HEK293 (cell line): ENCODE measurements around the gene PRSS12.

ENCODE experiments used
- CTCF ChIA-PET: fragments of 350-600 bp; formaldehyde crosslinking; extraction: SDS; loops from one replicate; lab custom pipeline; 2021; ENCODE audit warnings: antibody characterized with exemption; lab: Yijun Ruan, JAX
- POLR2A ChIA-PET: fragments of 300-600 bp; formaldehyde crosslinking; extraction: SDS; loops from one replicate; lab custom pipeline; 2020; ENCODE audit warnings: antibody characterized with exemption, inconsistent platforms; lab: Yijun Ruan, JAX
- H3K27ac ChIP-seq: fragments of 200-500 bp; sonication (Bioruptor generic); 2 replicates; pipeline ENCODE4 v1.5.1; 2014; ENCODE audit warnings: low read depth, low read length, control low read depth, inconsistent platforms; ENCODE audit errors: extremely low read depth
- H3K36me3 ChIP-seq, 2 experiments: fragments of 200-500 bp in 1 of 2; sonication (Bioruptor generic) in 1 of 2; 1 replicate in 1 of 2; 2 replicates in 1 of 2; pipeline ENCODE4 v1.5.1; 2014 to 2017; ENCODE audit warnings: inconsistent platforms in 2 of 2, low read length in 2 of 2; ENCODE audit not compliant: control insufficient read depth in 2 of 2, insufficient read depth in 1 of 2
- H3K4me1 ChIP-seq: fragments of 200-500 bp; sonication (Bioruptor generic); 2 replicates; pipeline ENCODE4 v1.5.1; 2014; ENCODE audit warnings: mild to moderate bottlenecking, low read length, inconsistent platforms; ENCODE audit not compliant: control insufficient read depth, insufficient read depth
- H3K4me3 ChIP-seq: 2 replicates; pipeline ENCODE4 v1.5.1; 2011; ENCODE audit warnings: low read depth, mild to moderate bottlenecking, control low read depth, low read length, moderate library complexity
- H3K9me3 ChIP-seq: fragments of 200-500 bp; sonication (Bioruptor generic); 2 replicates; pipeline ENCODE4 v1.5.1; 2014; ENCODE audit warnings: low read depth, low read length, inconsistent platforms; ENCODE audit not compliant: control insufficient read depth, insufficient read depth
- ATF2 ChIP-seq: fragments of 450-650 bp; formaldehyde crosslinking; IDR thresholded peaks from 2 replicates; pipeline ENCODE4 v1.5.1; 2016; ENCODE audit warnings: missing biosample characterization, missing genetic modification characterization, low read depth
- FEZF1 ChIP-seq: fragments of 450-650 bp; formaldehyde crosslinking; IDR thresholded peaks from 2 replicates; pipeline ENCODE4 v1.5.1; 2016; ENCODE audit warnings: missing biosample characterization, missing genetic modification characterization
- GLIS1 ChIP-seq: fragments of 450-650 bp; formaldehyde crosslinking; IDR thresholded peaks from 2 replicates; pipeline ENCODE4 v1.5.1; 2016; ENCODE audit warnings: missing biosample characterization, missing genetic modification characterization
- PRDM1 ChIP-seq: fragments of 450-650 bp; formaldehyde crosslinking; IDR thresholded peaks from 2 replicates; pipeline ENCODE4; 2016; ENCODE audit warnings: missing biosample characterization, missing genetic modification characterization
- PRDM10 ChIP-seq: fragments of 450-650 bp; formaldehyde crosslinking; IDR thresholded peaks from 2 replicates; pipeline ENCODE4 v1.5.1; 2016; ENCODE audit warnings: missing biosample characterization, missing genetic modification characterization
- SP7 ChIP-seq: fragments of 450-650 bp; formaldehyde crosslinking; IDR thresholded peaks from 2 replicates; pipeline ENCODE4 v1.5.1; 2016; ENCODE audit warnings: missing biosample characterization, missing genetic modification characterization
- TSHZ1 ChIP-seq: fragments of 450-650 bp; formaldehyde crosslinking; IDR thresholded peaks from 2 replicates; pipeline ENCODE4 v1.5.1; 2016; ENCODE audit warnings: missing biosample characterization, missing genetic modification characterization, borderline replicate concordance
- YY1 ChIP-seq: fragments of 450-650 bp; formaldehyde crosslinking; IDR thresholded peaks from 2 replicates; pipeline ENCODE4 v1.5.1; 2018; ENCODE audit warnings: missing biosample characterization, missing genetic modification characterization
- ZBTB17 ChIP-seq: fragments of 450-650 bp; formaldehyde crosslinking; IDR thresholded peaks from 2 replicates; pipeline ENCODE4 v1.5.1; 2016; ENCODE audit warnings: missing biosample characterization, missing genetic modification characterization
- ZBTB44 ChIP-seq: fragments of 450-650 bp; IDR thresholded peaks from 2 replicates; pipeline ENCODE4 v1.5.1; 2018; ENCODE audit warnings: missing biosample characterization, mild to moderate bottlenecking, missing genetic modification characterization
- ZNF18 ChIP-seq: fragments of 450-650 bp; formaldehyde crosslinking; IDR thresholded peaks from 2 replicates; pipeline ENCODE4 v1.5.1; 2016; ENCODE audit warnings: missing biosample characterization, missing genetic modification characterization
- ZNF202 ChIP-seq: fragments of 450-650 bp; formaldehyde crosslinking; IDR thresholded peaks from 2 replicates; pipeline ENCODE4 v1.5.1; 2016; ENCODE audit warnings: missing biosample characterization, missing genetic modification characterization, borderline replicate concordance
- ZNF366 ChIP-seq: fragments of 450-650 bp; formaldehyde crosslinking; conservative IDR thresholded peaks from 2 replicates; pipeline ENCODE4 v1.5.1; 2016; ENCODE audit warnings: missing biosample characterization, missing genetic modification characterization
- ZNF558 ChIP-seq: fragments of 450-650 bp; formaldehyde crosslinking; IDR thresholded peaks from 2 replicates; pipeline ENCODE4 v1.5.1; 2016; ENCODE audit warnings: missing biosample characterization, missing genetic modification characterization

Gene PRSS12

GRCh38 chr4:118348886-118349285 lies 3.9 kb downstream of the PRSS12 start:
- ChIA-PET POLR2A (no interaction called here), CTCF (no interaction called here)
- Histone ChIP-seq H3K36me3 (no peaks in the 10 kb centered on the region), H3K4me1 (peaks cover 26% of the 10 kb centered on the region), H3K9me3 (no peaks in the 10 kb centered on the region), H3K27ac (no peak overlapping the region), H3K4me3 (no peak overlapping the region)
- TF ChIP-seq ZNF366 (tag by site-specific recombination) (peak; percentile 25; the same call in 1 of the 2 replicates), TSHZ1 (tag by site-specific recombination) (no peak)

- Histone ChIP-seq H3K4me1 (peaks cover 26% of the 10 kb centered on the region), H3K4me3 (no peak overlapping the region), H3K27ac (no peak overlapping the region), H3K36me3 (no peaks in the 10 kb centered on the region), H3K9me3 (no peaks in the 10 kb centered on the region)
- peak; percentile 70 for TF ChIP-seq GLIS1
- TF ChIP-seq ZBTB17 (tag by site-specific recombination), result peak; percentile 48; the same call in 1 of the 2 replicates
- no peak for TF ChIP-seq PRDM1 (tag by site-specific recombination)
- CTCF ChIA-PET, result no interaction called here
- POLR2A ChIA-PET, result no interaction called here
Measured at GRCh38 chr4:118346495-118346894, 6.3 kb downstream of the PRSS12 start.

- Histone ChIP-seq H3K4me3 (no peak overlapping the region), H3K27ac (no peak overlapping the region), H3K36me3 (no peaks in the 10 kb centered on the region), H3K9me3 (no peaks in the 10 kb centered on the region), H3K4me1 (peaks cover 28% of the 10 kb centered on the region)
- TF ChIP-seq SP7 (tag by site-specific recombination) (peak; percentile 18; the same call in 1 of the 2 replicates), ZNF558 (no peak), PRDM10 (peak; percentile 74)
- POLR2A ChIA-PET, result no interaction called here
- CTCF ChIA-PET, result no interaction called here
Measured at GRCh38 chr4:118345813-118346212, 7.0 kb downstream of the PRSS12 start.

- Histone ChIP-seq H3K36me3 (no peaks in the 10 kb centered on the region), H3K4me3 (no peak overlapping the region), H3K27ac (no peak overlapping the region), H3K9me3 (no peaks in the 10 kb centered on the region), H3K4me1 (peaks cover 25% of the 10 kb centered on the region)
- ChIA-PET CTCF (interaction anchor here (1.7 kb wide), 1 partner anchor 8 kb away, joined by 5 read pairs; the partner anchor contains the start of gene PRSS12), POLR2A (no interaction called here)
- 0 out of 2 replicates have a peak, but pooled peaks have one; percentile 42 for TF ChIP-seq YY1 (tag by site-specific recombination)
- TF ChIP-seq ZNF18 (tag by site-specific recombination), result no peak
- TF ChIP-seq ZBTB44 (tag by site-specific recombination), result 0 out of 2 replicates have a peak, but pooled peaks have one; percentile 8
- TF ChIP-seq ATF2 (tag by site-specific recombination), result no peak
- TF ChIP-seq ZNF202 (tag by site-specific recombination), result no peak
- peak; percentile 64; the same call in 1 of the 2 replicates for TF ChIP-seq FEZF1 (tag by site-specific recombination)
Measured at GRCh38 chr4:118344801-118345200, 8.0 kb downstream of the PRSS12 start.
